AG09319 (cell line): ENCODE results near the gene SSMEM1.

ENCODE experiments used
- DNase-seq: peaks from one replicate; pipeline ENCODE4 v3.0.0-alpha.2; 2010; ENCODE audit warnings: low read depth; ENCODE audit errors: extremely low read depth
- TF ChIP-seq, protein P1 (sequence below): IDR thresholded peaks from 2 replicates; pipeline ENCODE4 v1.5.1; 2011; ENCODE audit warnings: low read depth, mild to moderate bottlenecking, inconsistent platforms, low read length, moderate library complexity

The SSMEM1 gene

DNA sequence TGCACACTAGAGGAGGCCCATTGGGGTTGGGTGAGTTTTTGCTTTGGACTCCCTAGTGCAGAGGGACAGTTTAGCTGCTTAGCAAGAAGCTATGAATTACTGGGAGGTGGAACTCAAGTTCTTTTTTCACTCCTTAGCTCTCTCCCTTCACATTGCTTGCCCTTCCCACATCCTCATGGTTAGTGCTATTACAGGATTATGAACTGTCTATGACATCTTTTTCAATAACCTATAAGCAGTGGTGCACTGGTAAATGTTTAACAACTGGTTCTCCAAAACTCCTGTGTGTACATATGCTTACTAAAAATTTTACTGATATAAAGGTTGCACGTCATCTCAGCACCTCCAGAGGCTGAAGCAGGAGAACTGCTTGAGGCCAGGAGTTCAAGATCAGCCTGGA, 6.2 kb downstream of the SSMEM1 start:
- TF ChIP-seq, protein P1, sequence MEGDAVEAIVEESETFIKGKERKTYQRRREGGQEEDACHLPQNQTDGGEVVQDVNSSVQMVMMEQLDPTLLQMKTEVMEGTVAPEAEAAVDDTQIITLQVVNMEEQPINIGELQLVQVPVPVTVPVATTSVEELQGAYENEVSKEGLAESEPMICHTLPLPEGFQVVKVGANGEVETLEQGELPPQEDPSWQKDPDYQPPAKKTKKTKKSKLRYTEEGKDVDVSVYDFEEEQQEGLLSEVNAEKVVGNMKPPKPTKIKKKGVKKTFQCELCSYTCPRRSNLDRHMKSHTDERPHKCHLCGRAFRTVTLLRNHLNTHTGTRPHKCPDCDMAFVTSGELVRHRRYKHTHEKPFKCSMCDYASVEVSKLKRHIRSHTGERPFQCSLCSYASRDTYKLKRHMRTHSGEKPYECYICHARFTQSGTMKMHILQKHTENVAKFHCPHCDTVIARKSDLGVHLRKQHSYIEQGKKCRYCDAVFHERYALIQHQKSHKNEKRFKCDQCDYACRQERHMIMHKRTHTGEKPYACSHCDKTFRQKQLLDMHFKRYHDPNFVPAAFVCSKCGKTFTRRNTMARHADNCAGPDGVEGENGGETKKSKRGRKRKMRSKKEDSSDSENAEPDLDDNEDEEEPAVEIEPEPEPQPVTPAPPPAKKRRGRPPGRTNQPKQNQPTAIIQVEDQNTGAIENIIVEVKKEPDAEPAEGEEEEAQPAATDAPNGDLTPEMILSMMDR, result no peak

DNA sequence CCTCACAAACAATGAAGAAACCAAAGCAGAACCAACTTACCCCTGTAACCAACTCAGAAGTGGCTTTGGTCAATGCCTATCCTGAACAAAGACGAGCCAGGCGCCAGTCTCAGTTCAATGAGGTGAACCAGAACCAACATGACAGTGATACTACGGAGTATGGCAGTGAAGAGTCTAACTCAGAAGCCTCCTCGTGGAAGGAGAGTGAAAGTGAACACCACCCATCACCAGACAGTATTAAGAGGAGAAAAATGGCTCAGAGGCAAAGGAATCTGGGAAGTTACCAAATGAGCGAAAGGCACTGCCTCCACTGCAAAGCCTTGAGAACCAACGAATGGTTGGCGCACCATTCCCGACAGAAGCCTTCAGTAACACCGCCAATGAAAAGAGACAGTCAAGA, 8.4 kb downstream of the SSMEM1 start:
- DNase-seq, result no peak
- TF ChIP-seq, protein P1, result no peak

More for the DNA sequence above, 6.2 kb downstream of the SSMEM1 start:
- DNase-seq, result no peak

DNA sequence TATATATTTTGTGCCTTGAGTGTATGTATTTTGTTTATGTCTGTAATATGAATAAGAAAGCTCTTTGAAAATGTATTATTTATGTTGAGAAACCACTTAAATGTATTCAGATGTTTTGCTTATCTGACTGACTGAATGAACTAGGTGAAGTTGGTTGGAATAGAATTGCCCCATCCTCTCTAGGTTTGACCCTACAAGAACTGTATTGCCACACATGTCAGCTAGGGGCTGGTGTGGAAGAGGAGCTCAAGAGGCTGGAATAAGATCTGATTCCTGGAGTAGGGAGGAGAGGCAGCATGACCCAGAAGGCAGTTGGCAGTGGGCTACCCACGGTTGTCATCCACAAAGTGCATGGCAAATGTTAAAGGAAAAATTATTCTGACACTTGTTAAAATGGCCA, 9.1 kb downstream of the SSMEM1 start:
- TF ChIP-seq, protein P1, result no peak
- DNase-seq, result no peak

DNA sequence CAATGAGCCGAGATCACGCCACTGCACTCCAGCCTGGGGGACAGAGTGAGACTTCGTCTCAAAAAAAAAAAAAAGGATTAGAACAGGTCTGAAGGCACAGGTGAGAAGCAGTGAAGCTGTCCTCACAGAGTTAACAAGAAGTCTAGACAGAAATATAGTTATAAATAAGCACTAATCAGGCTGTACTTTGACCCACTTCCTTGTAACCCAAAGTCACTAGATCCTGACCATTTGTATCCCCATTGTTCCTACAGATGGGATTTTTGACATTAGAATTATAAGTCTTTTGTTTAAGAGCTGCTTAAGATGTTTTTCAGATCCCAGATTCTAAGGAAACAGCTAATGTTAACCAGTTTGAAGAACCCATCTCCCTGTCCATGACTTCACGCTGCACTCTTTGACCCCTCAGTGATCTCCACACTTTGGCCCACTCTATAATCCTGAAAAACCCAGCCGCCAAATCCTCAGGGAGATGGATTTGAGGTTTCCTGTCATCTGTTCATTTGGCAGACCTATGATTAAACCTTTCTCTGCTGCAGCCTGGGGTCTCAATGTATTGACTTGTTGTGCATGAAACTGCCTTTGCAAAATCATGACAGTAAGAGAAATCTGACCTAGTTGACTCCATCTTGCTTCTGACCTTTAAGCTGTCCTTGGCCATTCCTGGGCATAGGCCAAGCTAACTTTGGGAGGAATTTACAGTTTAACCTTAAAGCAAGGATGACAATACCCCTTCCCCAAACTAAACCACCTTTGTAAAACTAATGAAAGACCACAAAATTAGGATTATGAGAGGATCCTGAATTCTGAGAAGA, 11.4 kb downstream of the SSMEM1 start:
- no peak for DNase-seq
- TF ChIP-seq, protein P1, result no peak

DNA sequence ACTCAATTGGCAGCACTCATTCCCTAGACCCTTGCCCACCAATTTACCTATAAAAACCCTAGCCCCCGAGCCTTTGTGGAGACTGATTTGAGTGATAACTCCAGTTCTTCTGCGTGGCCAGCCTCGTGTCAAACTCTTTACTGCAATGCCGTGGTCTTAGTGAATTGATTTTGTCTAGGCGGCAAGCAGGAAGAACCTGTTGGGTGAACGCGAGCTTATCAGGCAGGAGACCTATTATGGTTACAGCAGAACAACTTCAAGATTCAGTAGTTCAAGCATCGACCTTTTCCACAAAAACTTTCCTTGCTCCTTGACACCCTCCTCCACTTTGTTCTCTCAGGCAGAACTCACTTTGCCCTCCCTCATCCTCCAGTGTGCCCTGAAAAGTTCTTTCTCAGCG, 12.2 kb downstream of the SSMEM1 start:
- TF ChIP-seq, protein P1, result no peak
- DNase-seq, result no peak

DNA sequence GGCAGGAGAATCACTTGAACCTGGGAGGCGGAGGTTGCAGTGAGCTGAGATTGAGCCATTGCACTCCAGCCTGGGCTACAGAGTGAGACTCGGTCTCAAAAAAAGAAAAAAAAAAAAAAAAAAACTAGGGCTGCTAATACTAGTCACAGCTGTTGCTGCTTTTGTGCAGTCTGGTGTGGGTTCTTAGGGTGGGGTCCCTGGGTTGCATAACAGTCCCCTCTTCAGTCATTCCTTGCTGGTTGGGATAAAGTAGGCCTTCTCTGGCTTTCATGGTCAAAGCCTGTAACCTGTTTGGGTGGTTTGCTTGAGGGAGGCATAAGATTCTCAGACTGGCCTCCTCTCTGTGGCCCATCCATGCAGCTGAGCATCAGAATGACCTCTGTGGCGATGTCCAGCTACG, 14.1 kb downstream of the SSMEM1 start:
- DNase-seq, result no peak
- TF ChIP-seq, protein P1, result no peak

DNA sequence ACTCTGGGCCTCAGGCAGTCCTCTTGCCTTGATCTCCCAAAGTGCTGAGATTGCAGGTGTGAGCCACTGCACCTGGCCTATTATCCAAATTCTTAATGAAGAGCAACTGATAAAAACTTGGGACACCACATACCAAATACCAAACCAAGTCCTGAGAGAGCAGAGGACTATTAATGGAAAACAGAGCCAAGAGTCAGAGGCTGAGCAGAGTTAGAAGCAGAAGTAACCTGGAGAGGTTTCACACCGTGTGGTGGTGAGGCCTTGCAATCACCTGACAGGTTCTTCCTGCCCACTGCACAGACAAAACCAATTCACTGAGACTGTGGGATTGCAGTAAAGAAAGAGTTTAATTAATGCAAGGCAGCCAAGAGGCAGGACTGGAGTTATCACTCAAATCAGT, 16.0 kb downstream of the SSMEM1 start:
- TF ChIP-seq, protein P1, result no peak
- DNase-seq, result no peak
